HG03354 (cell line): ENCODE measurements around the gene HOMER2.
"Not testable (repeated sequence)": the region's sequence is repeated elsewhere in the genome, so short reads cannot be mapped to it uniquely, and the experiment has no call there.

Experiments
- ATAC-seq: cut with Tn5 transposase; IDR thresholded peaks from one replicate; pipeline ENCODE4 v1.9.1; 2021; ENCODE audit warnings: mild to moderate bottlenecking; ENCODE audit not compliant: unreplicated experiment, poor library complexity, severe bottlenecking

HOMER2 gene

DNA sequence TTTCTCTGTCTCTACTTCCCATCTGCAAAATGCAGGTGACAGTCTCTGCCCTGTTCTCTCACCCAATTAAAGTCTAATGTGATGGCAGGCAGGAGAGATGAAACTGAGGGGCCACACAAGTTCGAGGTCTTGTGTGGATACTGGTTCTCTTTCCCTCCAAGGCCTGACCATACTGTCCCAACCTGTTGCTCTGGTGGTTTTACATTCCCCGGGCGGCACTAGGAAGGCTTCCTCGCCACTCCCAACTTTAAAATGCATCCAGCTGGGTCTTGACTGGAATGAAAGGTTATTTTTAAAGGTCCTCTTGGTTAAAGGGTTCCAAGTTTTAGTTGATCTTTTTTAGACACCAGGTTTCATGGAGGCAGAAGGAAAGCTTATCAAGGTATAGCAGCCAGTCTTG is 105.9 kb downstream of the HOMER2 start:
- no peak for ATAC-seq

DNA sequence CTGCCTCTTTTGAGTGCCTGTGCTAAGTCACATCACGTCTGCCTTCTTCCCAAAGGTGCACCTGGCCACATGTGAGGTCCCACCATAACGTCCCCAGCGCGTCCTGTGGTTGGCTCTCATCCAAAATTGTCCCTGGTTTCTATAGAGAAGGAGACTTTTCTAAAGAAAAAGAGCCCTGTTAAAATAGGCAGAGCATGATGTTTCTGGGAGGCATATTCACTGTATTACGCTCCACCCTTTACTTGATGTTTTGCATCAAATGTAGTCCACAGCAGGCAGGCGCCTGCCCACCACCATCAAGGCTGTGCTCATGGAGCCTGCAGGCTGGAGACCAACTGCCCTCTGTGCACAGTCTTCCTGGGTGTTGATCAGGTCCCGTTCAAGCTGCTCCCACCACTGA is 106.8 kb downstream of the HOMER2 start:
- no peak for ATAC-seq

DNA sequence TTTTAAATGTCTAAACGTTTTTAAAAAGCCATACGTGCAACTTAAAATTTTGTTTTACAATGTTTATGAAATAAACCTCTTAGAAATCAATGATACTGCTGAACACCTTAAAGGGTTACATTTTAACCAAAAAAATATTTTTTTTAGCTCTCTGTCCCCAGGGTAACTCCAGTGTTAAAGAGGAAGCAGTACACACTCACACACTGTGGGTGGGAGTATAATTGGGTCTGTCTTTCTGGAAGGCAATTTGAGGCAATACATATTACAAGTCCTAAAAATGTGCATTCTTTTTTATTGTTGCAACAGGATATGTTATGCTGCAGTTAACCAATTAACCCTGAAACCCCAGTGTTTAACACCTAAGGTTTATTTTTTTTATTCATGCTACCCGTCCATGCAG is 109.0 kb downstream of the HOMER2 start:
- ATAC-seq: no peak

DNA sequence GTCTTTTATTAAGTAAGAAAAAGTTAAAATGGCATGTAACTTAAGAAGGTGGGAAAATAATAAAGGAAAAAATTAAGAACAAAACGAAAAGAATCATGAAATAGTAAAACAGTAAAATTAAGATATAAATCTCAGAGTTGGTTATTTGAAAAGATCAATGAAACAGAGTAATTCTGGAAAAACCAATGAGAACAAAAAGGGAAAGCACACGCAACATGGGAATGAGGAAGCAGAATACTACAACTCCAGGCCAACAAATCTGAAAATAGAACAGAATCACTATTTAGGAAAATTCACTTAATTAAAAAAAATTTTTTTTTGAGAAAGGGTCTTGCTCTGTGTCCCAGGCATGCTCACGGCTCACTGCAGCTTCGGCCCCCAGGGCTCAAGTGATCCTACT is 112.4 kb downstream of the HOMER2 start:
- no peak for ATAC-seq

DNA sequence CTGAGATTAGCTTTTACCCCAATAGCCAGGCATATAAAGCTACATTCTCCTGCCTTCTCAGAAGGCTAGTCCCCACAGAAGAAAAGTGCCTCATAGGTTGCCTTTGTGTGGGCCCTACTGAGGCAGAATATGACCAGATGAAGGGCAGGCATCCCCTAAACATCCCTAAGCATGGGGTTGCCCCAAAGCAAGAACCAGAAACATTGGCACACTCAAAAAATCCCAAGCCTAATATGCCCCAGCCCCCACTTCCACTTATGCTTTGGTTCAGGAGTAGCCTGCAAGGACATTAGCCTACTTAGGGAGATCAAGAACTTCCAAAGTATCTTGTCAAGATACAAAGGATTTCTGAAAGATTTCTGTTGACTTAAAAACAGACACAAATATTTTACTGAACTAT is 113.4 kb downstream of the HOMER2 start:
- ATAC-seq: no peak

DNA sequence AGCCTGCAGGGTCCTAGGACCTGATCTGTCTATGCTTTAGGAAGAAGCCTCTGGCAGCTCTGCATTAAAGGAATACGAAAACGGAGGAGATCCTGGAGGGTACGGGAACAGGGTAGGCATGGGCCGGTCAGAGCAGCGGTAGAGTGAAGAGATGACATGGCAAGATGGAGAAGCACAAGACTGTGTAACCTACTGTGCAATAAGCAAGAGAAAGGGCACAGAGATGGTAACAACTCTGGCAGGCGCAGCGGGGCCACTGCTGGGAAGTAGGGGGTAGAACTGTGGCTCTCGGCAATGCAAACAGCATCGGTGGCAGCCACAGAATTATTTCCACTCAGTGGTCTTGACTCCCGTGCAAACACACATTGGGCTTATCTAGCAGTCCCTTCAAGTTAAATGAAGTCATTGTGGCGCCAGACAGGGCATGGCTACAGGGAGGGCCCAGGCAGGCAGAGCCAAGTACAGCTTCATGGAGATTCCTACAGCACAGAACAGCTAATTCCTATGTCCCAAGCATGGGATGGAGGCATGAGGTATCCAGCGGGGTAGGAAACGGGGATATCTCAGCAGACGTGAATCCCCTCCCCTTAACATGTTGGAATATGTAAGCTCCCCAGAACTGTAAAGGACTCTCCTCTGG is 114.3 kb downstream of the HOMER2 start:
- ATAC-seq: no peak

DNA sequence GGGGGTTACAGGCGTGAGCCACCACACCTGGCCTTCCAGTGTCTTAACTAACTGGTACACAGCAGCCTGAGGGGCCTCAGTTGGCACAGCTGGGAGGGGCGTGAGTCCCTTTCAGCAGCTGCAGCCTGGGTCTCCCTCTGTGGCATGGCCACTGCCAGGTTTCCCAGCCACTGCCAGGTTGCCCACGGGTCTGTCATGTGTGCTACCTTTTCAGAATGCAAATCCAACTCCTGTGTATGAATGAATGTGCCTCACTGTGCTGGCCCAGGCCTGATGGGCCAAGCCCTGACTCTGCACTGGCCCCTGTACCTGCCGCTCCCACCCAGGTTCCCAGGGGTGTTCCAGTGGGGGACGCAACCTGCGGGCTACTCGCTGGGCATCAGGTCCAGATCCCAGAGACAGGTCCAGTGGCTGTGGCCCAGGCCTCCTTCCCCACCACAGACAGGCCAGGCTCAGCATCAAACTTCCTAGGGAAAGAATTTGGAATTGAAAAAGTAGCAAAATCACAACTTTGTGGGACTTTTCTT is 117.1 kb downstream of the HOMER2 start:
- ATAC-seq: no peak

DNA sequence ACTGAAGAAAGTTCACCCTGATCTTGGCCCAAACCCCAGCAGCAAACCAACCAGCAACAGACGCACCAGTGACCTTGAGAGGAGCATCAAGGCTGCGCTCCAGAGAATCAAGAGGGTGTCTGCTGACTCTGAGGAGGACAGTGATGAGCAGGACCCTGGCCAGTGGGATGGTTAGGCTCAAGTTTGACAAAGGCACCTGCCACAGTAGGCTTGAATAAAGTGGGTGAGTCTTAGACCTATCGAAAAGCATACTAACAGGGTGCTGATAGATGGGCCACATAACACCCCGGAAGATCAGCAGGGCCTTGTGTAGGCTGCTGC is 119.2 kb downstream of the HOMER2 start:
- no peak for ATAC-seq

DNA sequence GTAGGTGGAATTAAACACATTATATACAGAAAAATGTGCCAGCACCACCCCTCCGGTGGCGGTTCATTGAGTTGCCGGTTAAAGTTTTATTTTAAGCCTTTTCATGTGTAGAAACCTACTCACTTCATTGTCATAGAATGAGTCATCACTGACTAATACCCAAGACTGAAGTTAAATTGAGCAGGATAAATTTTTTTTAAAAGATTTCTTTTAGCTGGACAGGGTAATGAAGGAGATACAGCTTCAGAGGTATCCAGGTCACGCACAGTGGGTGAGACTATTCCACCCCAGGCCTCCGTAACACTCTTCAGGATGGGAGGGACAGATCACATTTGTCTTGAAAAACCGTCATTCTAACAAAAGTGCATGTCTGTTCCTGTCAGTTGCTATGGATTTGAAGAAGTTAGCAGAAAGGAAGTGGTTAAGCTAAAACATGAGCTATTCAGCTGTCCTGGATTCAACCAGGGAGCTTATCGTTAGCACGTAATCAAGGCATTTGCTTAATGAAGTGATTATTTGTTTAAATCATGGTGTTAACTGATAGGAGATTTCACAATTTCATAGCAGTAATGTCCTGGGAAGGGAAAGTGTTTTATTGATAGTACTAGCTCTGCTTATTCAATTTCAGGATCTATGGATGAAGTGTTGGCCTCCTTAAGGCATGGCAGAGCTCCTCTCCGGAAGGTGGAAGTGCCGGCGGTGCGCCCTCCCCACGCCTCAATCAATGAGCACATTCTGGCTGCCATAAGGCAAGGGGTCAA is 119.7 kb downstream of the HOMER2 start:
- ATAC-seq: peak; percentile 94

DNA sequence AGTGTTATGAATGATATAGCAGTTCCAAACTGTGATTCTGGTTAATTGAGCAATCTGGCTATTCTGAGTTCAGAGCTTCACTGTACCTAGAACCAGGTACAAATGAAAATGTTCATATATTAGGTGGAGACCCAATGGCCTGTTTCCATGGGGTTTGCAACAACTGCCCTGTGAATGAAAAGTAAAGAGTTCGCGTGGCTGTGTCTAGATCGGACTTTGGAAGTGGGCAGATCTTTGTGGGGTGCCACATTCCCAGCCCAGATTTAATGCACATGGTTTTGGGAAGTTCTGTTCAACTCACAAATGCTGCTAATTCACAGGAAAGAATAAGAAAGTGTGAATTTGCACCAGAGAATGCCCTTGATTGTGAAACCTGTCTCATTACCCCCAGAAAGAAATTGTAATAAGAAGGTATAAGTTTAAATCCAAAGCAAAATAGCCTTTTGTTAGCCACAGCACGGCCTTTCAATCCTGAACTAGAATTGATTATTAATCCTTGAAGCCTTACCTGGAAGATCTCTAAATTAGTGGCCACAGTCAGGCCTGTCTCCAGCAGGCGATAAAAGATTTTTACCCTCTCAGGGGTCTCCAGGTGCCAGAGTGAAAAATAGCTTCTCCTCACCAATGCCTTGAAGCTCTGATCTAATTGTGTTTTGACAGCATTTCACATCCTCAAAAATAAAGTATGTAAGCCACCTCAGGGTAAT is 120.5 kb downstream of the HOMER2 start:
- ATAC-seq: peak; percentile 42

DNA sequence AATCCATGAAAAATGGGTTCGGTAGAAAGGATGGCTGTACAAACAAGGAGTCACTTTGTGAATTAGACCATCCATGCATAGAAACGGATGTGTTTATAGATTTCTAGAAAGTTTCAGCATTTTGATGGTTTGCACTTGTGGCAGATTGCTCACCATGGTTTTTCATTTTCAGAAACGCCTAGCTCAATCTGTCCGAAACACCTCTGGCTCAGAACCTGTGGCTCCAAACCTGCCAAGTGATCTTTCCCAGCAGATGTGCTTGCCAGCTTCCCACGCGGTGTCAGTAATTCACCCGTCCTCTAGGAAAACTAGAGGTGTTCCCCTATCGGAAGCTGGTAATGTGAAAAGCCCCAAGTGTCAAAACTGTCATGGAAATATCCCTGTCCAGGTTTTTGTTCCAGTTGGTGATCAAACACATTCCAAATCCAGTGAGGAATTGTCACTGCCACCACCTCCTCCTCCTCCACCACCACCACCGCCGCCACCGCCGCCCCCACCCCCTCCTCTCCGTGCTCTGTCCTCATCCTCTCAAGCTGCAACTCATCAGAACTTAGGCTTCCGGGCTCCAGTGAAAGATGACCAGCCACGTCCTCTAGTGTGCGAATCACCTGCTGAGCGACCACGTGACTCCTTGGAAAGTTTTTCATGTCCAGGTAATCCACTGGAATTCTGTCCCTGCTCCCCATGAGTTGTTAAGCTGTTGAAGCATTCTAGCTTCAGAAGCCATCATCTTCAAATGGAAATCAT is 121.9 kb downstream of the HOMER2 start:
- no peak for ATAC-seq

DNA sequence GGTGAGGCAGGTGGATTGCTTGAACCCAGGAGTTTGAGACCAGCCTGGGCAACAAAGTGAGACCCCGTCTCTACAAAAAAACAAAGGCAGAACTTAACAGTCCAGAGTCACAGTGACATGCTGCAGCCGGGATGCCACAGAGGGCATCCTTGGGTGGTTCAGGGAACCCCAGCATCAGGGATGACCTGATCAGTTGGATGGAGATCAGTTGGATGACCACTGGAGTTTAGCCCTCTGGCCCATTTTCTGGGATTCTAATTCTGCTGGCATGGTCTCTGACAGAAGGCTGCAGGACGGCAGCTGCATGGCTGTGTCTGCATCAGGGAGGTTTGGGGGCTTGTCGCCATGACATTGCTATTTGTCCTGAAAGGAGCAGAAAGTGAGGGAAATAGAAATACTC is 123.3 kb downstream of the HOMER2 start:
- ATAC-seq: no peak

DNA sequence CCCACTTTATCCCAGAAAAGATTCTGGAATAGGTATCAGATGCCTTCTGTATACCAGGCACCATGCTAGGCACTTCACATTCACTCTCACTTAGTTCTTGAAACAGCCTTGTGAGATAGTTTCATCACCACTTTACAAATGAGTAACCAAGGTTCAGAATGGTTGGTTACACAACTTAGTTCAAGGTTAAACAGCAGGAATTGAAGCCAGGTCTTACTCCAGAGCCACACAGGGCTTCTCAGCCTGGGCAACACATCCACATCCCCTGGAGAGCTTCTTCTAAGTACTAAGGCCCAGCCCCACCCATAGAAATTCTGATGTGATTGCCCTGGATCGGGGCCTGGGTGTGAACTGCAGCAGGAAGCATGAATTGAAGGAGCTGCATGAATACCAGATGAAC is 124.4 kb downstream of the HOMER2 start:
- no peak for ATAC-seq

DNA sequence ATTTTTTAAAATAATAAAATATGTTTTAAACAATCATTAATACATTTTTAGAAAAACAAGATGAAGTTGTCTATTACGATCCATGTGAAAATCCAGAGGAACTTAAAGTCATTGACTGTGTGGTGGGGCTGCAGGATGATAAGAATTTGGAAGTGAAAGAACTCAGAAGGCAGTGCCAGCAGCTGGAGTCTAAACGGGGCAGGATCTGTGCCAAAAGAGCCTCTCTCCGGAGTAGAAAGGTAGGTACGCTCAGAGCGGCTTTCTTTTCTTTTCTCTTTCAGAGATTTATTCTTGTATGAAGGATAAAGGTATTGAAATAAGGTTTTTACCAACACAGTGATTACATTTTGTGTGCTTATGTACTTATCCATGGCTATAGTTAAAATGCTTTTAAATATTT is 129.5 kb downstream of the HOMER2 start:
- no peak for ATAC-seq

DNA sequence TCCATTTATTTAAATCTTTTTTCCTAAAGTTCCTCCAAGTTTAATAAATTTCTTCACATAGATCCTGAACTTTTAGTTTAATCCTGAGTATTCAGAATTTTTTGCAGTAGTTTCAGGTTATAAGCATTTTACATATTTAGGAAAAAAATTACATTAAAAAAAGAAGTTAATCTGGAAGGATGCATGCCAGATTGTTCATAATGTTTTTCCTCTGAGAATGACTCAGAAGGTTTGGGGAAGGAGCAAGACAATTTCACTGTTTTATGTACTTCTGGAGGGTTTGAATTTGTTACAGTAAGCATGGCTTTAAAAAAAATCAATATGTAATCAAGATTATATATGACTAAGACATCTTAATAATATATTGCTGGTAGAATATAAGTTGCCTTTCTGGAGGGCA is 130.7 kb downstream of the HOMER2 start:
- ATAC-seq: not testable (repeated sequence)

DNA sequence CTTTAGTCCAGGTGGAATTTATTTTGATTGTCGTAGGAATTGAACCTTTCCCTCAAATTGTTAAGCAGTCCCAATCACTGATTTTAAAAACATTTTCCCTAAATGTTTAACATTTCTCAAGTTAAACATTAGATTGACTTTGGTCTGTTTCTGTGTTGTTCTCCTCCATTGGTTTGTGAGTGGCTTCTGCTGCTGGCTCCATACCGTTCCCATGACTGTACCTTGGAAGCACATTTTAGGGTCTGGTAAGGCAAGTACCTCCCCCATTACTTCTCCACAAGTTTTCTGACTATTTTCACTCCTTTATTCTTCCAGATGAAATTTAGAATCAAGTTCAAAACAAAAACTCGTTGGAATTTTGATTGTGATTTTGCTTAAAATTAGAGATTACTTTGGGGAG is 131.1 kb downstream of the HOMER2 start:
- ATAC-seq: not testable (repeated sequence)

DNA sequence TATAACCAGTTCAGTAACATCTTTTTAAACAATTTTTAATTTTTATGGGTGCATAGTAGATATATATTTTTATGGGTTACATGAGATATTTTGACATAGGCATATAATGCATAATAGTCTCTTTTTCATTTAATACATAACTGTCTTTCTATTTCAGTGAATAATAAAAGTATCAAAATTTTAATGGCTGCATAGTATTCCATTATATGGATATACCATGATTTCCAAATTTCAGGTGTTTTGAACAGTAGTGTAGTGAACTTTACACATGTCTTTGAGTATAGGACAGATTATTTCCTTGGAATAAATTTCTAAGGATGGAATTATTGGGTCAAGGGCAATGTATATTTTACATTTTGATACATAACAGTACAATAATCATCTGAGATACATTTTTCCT is 132.4 kb downstream of the HOMER2 start:
- no peak for ATAC-seq

DNA sequence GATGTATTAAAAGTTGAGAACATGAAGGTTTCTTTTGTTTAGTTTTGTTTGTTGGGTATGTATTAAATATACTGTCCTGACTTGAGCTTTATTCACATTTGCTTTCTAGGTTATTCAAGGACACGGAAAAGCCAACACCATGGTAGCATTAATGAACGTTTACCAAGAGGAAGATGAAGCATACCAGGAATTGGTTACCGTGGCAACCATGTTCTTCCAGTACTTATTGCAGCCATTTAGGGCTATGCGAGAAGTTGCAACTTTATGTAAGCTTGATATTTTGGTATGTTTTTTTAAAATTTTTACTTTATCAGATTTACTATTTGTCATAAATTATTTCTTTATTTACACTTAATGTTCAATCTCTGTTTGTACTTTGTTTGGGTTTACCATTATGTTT is 139.5 kb downstream of the HOMER2 start:
- no peak for ATAC-seq

DNA sequence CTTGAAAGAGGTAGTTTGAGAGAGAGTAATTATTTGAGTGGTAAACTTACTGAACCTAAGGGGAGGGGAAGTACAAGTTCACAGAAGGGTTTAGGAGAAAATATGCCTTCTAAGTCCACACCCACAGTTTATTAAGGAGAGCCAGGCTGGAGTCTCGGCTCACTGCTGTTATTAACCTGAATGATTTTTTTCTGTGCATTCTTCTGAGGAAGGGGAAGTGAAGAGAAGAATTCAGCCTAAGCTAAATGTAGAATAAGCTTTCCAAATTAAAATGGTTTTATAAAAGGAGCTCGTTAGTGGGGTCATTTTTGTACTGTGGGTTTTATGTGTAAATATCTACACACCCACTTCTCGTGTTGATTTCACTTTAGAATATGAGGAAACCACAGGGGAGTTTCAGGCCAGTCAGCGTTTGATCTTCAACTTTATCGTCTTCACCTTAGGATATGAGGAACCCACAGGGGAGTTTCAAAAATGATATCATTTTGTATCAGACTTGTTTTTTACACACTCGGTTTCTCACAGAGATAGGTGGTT is 141.6 kb downstream of the HOMER2 start:
- ATAC-seq: no peak
